ENCODE results near the gene FER. TPM values are rescaled to one million over a fixed set of nuclear protein-coding genes. Genes with fewer than 3 reads are reported as not detected.

FER gene
- total and polyA plus RNA-seq, 2 of the 8 experiments (the other 6 are each of a cell fraction or from before 2014, with no cell fraction given): 1.3 to 15.8 TPM

GRCh38 chr5:109113608-109114007 lies 365.9 kb downstream of the FER start (continued):
- TF ChIP-seq CHD7 (IDR thresholded peaks at IDR 0.05; ENCODE audit: insufficient replicate concordance, low read length) (no peak), KDM5A (IDR thresholded peaks at IDR 0.05; ENCODE audit: low read length) (no peak), SIRT6 (IDR thresholded peaks at IDR 0.05; ENCODE audit: low read length) (no peak), EGR1 (IDR thresholded peaks at IDR 0.05; ENCODE audit: borderline replicate concordance, low read depth, low read length) (no peak)
